ENCODE measurements around the gene ZNF880.
"Not testable (repeated sequence)": the region's sequence is repeated elsewhere in the genome, so short reads cannot be mapped to it uniquely, and the experiment has no call there.

The ZNF880 gene

DNA sequence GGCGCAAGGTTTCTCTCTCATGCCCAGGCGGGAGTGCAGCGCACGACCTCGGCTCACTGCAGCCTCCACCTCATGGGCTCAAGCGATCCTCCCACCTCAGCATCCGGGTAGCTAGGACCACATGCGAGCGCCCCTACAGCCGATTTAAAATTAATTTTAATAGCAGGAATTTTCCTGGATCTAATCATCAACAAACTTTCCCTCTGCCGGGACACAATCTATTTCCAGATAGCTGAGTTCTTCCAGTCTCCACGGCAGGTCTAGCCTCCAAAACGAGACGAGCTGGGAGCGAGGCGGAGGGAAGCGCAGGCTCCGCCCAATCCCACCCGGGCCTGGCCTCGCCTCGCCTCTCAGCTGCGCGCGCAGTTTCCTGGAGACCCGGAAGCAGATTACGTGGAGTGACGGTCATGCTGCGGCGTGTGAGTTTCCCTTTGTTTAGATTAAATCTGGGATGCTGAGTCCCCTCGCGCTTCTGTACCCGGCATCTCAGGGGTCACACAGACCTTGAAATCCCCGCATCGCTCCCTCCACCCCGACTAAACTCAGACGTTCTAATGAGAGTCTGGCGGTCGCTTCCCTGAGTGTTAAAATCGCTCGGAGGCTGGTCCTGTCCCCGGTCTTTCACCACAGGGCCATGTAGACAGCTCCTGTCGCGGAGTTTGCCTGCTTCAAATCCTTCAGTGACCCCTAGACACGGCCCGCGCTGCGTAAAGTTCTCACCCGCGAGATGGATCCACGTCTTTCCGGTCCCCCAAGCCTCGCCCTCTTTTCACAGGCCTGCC lies at the start of gene ZNF880:
TSS of gene ZNF880 (plus strand) at position 365 of the 782 bp plus-strand sequence. CDS start at position 408, 43 bp downstream.
- DNase-seq = peak; percentile 93

DNA sequence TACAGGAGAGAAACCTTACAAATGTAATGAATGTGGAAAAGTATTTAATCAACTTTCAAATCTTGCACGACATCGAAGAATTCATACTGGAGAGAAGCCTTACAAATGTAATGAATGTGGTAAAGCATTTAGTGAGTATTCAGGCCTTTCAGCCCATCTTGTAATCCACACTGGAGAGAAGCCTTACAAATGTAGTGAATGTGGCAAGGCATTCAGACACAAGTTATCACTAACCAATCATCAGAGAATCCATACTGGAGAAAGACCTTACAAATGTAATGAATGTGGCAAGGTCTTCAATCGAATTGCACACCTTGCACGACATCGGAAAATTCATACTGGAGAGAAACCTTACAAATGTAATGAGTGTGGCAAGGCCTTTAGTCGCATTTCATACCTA lies 47.3 kb upstream of the ZNF880 start:
- no peak for DNase-seq

DNA sequence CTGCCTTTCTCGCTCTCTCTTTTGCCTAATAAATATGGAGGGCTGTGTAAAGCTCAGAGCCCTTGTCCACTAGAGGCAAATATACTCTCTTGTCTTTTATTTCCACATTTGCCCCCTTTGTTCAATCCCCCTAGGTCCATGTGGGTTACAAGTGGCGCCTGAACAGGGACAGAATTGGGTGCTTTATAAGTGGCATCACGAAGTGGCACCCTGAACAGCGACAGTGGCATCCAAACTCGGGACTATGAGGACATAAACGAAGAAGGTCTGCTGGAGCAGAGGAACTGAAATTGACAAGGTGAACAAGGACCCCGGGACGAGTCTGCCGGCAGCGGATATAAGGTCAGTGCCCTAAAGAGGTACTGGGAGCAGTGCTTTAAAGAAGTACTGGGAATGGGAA lies 38.0 kb upstream of the ZNF880 start:
- no peak for DNase-seq

DNA sequence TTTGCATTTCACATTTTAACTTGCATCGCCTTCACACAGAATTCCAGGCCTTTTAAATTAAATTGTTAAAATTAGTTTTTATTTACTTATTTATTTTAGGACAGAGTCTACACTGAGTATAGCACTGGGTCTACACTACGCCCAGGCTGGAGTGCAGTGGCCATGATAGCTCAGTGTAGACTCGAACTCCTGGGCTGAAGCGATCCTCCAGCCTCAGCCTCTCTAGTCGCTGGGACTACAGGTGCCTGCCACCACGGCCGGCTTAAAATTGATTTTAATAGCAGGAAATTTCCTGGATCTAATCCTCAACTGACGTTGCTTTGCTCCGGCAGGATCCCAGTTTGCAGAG lies 34.0 kb upstream of the ZNF880 start:
- DNase-seq = no peak

DNA sequence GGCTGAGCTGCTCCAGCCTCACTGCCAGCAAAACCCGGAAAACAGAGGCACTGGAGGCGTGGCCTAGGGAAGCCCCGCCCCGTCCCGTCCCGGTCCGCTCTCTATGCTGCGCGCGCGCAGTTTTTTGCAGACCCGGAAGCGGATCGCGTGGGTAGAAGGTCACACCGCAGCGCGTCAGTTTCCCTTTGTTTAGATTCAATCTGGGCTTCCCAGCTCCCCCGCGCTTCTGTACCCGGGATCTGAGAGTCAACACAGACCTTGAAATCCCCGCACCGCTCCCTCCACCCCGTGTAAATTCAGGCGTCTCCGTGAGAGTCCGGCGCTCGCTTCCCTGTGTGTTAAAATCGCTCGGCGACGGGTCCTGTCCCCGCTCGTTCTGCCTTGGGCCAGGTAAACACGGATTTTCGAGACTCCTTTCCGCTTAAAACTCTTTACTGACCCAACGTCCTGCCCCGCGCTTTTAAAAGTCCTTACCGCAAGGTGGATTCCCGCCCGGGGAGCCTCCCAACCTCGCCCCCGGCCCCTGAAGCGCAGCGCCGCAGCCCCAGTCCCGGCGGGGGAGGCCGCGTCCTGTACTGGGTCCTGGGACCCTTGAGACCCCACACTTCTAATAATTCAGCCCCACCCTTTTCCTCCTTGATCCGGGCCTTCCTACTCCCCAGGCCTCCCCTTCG lies 33.5 kb upstream of the ZNF880 start, which contains the start of gene ZNF610:
TSS of gene ZNF610 (plus strand) at position 127 of the 674 bp plus-strand sequence. CDS start 12,930 bp downstream, outside the sequence.
- peak; percentile 94 for DNase-seq

DNA sequence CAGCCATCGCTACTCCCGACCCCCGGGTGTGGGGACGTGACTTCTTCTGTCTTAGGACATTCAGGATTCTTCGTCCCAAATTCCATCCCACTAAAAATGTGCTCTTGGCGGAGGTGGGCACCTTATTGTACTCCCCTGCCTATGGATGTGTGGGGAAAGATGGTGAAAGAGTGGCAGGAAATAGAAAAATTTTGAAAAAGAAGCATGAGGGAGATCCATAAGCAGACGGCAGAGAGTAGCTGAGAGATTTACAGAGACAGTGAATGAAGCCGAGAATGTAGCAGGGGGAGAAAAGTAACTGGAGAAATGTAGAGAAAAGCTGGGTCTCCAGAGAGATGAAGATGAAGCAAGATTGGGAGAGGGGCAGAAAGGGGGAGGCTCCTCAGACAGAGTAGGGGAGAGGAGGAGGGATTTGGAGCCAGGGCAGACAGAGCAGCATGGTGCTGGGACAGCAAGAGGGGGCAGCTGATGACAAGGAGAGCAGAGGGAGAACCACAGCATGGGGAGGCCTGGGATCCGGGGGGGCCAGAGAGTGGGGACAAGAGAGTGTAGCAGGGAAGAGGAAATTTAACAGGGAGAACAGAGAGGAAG lies 32.8 kb upstream of the ZNF880 start:
- DNase-seq = peak; percentile 26

DNA sequence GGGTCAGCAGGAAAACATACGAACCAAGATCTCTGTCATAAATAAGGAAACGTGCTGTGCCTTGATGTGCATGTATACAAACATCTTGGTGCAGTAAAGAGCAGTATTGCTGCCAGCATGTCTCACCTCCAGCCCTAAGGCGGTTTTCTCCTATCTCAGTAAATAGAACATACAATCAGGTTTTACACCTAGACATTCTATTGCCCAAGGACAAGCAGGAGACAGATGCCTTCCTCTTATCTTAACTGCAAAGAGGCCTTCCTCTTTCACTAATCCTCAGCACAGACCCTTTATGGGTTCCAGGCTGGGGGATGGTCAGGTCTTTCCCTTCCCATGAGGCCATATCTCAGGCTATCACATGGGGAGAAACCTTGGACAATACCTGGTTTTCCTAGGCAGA lies 30.7 kb upstream of the ZNF880 start:
- DNase-seq = not testable (repeated sequence)

DNA sequence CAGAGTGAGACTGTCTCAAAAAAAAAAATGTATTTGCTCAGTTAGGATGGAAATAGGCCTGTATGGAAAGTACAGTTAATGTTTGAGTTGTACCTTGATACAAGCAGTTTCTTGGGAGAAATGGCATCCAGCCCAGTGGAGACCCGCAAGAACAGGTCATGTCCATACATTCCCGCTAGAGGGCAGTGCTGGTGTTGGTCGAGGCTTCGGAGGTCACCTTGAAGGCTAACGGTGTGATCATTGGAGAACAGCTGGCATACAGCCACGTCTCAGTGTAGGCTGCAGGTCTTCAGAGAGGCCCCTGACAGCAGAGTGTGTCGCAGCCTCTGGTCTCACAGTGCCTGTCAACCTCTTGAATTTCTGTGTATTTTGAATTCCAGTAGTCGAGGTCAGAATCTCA lies 26.2 kb upstream of the ZNF880 start:
- DNase-seq = peak; percentile 63

DNA sequence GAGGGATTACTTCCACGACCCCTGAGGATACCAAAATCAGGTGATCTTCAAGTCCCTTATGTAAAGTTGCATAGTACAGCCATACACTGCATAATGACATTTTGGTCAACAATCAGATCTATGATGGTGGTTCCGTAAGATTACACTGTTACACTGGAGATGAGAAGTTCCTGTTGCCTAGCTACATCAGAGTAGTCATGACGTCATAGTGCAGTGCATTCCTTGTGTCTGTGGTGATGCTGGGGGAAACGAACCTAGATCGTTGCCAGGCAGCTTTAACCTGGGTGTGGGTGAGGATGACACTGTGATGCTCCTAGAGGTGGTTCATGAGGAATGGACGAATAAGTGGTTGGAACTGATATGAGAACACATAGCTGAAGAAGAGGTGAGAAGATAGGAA lies 24.6 kb upstream of the ZNF880 start:
- no peak for DNase-seq

DNA sequence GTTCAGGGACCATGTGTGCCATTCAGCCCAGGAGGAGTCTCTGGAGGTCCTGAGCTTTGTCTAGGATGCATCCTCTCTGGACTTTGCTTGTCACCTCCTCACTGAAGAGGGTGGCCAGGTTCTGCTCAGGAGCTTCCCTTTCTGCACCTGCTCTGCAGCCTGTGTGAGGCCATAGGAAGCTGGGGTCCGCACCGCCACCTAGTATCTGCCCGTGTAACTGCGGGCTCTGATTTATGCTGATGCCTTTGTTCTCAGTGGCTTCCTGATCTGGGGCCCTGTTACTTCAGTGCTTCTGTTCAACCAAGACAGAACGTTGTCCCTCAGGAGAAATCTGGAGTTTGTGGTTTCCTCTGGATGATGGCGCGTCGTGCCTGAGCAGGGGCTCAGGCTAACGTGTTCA lies 18.2 kb upstream of the ZNF880 start:
- DNase-seq = peak; percentile 15

DNA sequence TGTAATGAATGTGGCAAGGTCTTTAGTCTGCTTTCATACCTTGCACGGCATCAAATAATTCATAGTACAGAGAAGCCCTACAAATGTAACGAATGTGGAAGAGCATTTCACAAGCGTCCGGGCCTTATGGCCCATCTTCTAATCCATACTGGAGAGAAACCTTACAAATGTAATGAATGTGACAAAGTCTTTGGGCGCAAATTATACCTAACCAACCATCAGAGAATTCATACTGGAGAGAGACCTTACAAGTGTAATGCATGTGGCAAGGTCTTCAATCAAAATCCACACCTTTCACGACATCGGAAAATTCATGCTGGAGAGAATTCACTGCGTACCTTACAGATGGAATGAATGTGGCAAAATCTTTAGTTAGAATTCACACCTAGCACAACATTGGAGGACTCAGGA lies 3.3 kb upstream of the ZNF880 start:
- no peak for DNase-seq

DNA sequence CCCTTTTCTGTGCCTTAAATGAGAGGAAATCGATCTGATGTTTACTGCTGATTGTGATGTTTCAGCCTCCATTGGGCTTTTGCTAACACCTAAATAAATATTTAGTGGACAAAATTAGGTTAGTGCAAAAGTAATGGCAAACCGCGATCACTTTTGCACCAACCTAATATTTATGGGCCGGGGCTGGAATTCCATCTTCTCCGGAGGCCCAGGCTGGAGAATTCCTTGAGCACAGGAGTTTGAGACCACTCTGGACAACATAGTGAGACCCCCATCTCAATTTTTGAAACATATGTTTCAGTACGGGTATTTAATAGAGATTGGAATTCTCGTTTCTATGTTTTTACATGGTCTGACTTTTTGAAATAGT lies 603 bp downstream of the ZNF880 start:
- DNase-seq = no peak

DNA sequence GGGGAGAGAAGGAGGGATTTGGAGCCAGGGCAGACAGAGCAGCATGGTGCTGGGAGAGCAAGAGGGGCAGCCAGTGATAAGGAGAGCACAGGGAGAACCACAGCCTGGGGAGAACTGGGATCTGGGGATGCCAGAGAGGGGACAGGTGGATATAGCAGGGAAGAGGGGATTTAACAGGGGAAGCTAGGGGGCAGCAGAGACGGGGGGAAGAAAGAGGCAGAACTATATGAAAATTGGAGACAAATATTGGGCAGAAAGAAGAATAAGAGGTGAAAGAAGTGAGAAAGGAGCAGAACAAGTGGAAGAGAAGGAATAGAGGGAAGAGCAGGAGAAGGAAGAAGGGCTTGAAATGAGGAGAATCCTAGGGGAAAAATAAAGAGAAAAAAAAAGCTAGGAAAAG lies 21.4 kb downstream of the ZNF880 start:
- DNase-seq = no peak

DNA sequence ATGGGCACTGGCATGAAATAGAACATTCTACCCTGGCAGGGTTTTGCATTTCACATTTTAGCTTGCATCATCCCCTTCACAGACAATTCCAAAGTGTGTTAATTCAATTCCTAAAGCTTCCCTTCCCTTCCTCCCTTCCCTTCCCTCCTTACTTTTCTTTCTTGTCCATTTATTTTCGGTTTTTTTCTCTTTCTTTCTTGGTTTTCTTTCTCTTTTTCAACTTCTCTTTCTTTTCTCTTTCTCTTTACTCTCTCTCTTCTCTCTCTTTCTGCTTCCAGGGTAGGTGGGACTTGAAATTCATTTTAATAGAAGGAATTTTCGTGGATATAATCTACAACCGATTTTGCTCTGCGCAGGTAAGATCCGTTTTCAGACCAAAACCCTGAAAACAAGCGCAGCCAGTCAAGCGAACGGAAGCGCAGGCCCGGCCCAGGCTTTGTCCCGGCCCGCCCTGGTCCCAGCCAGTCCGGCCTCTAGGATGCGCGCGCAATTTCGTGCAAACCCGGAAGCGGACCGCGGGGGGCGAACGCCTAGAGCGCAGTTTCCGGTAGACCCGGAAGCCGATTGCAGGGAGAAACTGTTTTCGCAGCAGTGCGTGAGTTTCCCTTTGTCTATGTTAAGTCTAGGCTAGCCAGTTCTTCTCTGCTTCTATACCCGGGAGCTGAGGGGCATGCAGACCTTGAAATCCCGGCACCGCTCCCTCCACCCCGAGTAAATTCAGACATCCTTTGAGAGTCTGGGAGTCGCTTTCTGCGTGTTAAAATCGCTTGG lies 27.8 kb downstream of the ZNF880 start, which contains the start of gene ZNF528:
TSS of gene ZNF528 (plus strand) at position 540 of the 771 bp plus-strand sequence. CDS start 4,165 bp downstream, outside the sequence.
- peak; percentile 96 for DNase-seq

DNA sequence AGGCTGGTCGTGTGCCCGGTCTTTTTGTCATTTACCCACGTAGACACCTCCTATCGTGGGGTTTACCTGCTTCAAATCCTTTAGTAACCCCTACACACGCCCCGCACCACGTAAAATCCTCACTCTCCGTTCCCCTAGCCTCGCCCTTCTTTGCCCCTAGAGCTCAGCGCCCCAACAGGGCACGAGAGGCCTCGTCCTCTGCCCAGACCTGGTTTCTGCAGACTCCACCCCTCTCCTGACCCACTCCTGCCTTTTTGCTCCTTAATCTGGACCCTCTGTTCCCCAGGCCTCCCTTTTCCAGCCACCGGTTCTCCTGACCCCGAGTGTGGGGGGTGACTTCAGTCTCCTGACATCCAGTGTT lies 28.3 kb downstream of the ZNF880 start:
- peak; percentile 45 for DNase-seq

DNA sequence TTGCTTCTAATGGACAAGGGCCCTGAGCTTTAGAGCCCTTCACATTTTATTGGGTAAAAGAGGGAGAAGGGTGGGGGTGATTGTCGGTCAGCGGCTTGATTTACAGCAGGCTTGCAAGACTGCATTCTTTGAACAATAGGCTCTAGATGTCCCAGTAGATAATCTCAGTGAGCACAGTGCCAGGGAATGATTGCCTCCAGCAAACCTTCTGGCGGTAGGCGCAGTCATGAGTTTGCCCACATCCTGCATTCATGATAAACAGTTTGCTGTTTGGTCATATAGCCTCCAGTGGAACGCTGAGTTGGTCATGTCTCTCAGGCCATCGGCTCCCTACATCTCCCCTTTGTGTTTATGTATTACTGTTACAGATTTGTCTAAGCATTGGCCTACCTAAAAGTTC lies 40.6 kb downstream of the ZNF880 start:
- DNase-seq = no peak

DNA sequence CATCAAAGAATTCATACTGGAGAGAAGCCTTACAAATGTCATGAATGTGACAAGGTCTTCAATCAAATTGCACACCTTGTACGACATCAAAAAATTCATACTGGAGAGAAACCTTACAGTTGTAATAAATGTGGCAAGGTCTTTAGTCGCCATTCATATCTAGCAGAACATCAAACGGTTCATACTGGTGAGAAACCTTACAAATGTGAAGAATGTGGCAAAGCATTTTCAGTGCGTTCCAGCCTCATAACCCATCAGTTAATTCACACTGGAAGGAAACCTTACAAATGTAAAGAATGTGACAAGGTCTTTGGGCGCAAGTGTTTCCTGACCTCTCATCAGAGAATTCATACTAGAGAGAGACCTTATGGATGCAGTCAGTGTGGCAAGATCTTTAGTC lies 46.0 kb downstream of the ZNF880 start:
- DNase-seq = no peak

DNA sequence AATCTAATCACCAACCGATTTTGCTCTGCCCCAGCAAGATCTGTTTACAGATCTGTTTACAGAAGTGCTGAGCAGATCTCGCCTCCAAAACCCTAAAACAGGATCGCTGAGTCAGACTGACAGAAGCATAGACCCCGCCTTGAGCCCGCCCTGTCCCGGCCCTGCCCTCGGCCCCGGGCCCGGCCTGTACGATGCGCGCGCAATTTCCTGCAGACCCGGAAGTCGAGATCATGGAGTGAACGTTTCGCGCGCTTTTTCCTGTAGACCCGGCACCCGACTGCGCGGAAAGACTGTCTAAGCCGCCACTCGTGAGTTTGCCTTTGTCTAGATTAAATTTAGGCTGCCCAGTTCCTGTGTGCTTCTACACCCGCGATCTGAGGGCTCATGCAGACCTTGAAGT lies 59.2 kb downstream of the ZNF880 start, which contains the start of gene ZNF534:
TSS of gene ZNF534 (plus strand) at position 212 of the 400 bp plus-strand sequence. CDS start 2,327 bp downstream, outside the sequence.
- no peak for DNase-seq
